H1 (cell line): ENCODE data around the gene CPT1A. TPM values are rescaled to one million over a fixed set of nuclear protein-coding genes. Genes with fewer than 3 reads are reported as not detected.

Source experiments
- CTCF ChIA-PET: fragments of 300-600 bp; sonication (Branson Sonifier 250); formaldehyde crosslinking; loops from one replicate; lab custom pipeline; 2021; ENCODE audit not compliant: partially characterized antibody; lab: Charles Lee
- POLR2A ChIA-PET: fragments of 300-600 bp; sonication (Branson Sonifier 250); formaldehyde crosslinking; loops from one replicate; lab custom pipeline; 2021; ENCODE audit warnings: inconsistent platforms; ENCODE audit not compliant: partially characterized antibody; lab: Charles Lee
- DNase-seq, 2 experiments: peaks; one replicate each; pipeline versions ENCODE4 v3.0.0 to v3.0.0-alpha.2; 2010 to 2022; ENCODE audit warnings: low spot score in 2 of 2, low read depth in 1 of 2, mixed read lengths in 1 of 2
- FAIRE-seq: peaks from 2 replicates; lab custom pipeline; 2011; peaks lifted over from hg19 to GRCh38; lab: Jason Lieb, UNC
- H2AFZ ChIP-seq: 2 replicates; pipeline ENCODE4 v1.8.1; 2012; ENCODE audit warnings: low read length, inconsistent platforms
- H2AK5ac ChIP-seq: 2 replicates; pipeline ENCODE4 v1.6.1; 2013; ENCODE audit warnings: low read depth, low read length
- H2BK120ac ChIP-seq: replicated peaks from 2 replicates; pipeline ENCODE3; 2013; ENCODE audit warnings: low read depth, low read length, inconsistent platforms
- H2BK12ac ChIP-seq: 2 replicates; pipeline ENCODE4 v1.6.1; 2013; ENCODE audit warnings: low read depth, low read length
- H2BK15ac ChIP-seq: 2 replicates; pipeline ENCODE4 v1.6.1; 2013; ENCODE audit warnings: low read length
- H2BK20ac ChIP-seq: 2 replicates; pipeline ENCODE4 v1.6.1; 2013; ENCODE audit warnings: low read length
- H2BK5ac ChIP-seq: 2 replicates; pipeline ENCODE4 v1.6.1; 2013; ENCODE audit warnings: low read depth, low read length
- H3K14ac ChIP-seq: 2 replicates; pipeline ENCODE4 v1.6.1; 2013; ENCODE audit warnings: inconsistent platforms; ENCODE audit not compliant: insufficient read length
- H3K18ac ChIP-seq: 2 replicates; pipeline ENCODE4 v1.6.1; 2013; ENCODE audit warnings: low read length; ENCODE audit errors: extremely low read depth
- H3K23ac ChIP-seq: 2 replicates; pipeline ENCODE4 v1.6.1; 2013; ENCODE audit warnings: inconsistent platforms; ENCODE audit not compliant: insufficient read length
- H3K23me2 ChIP-seq: 2 replicates; pipeline ENCODE4 v1.6.1; 2013; ENCODE audit warnings: low read depth, low read length
- H3K27ac ChIP-seq: 2 replicates; pipeline ENCODE4 v1.6.1; 2011; ENCODE audit warnings: low read depth, low read length, inconsistent platforms
- H3K27me3 ChIP-seq, 4 experiments: replicated peaks in 1 of 4; 1 replicate in 1 of 4; 2 replicates in 3 of 4; pipeline versions ENCODE4 v1.6.1 to v1.8.1; 2011 to 2013; ENCODE audit warnings: low read length in 3 of 4, mild to moderate bottlenecking in 3 of 4, inconsistent platforms in 2 of 4, mixed read lengths in 2 of 4, moderate library complexity in 1 of 4; ENCODE audit not compliant: control insufficient read depth in 3 of 4, insufficient read depth in 3 of 4; ENCODE audit errors: extremely low read depth in 1 of 4
- H3K36me3 ChIP-seq, 4 experiments: 2 replicates each; pipeline versions ENCODE4 v1.6.1 to v1.8.1; 2011 to 2013; ENCODE audit warnings: mild to moderate bottlenecking in 4 of 4, low read length in 3 of 4, moderate library complexity in 2 of 4, control low read depth in 1 of 4, inconsistent platforms in 1 of 4; ENCODE audit not compliant: insufficient read depth in 4 of 4, control insufficient read depth in 2 of 4
- H3K4ac ChIP-seq: replicated peaks from 2 replicates; pipeline ENCODE3; 2013; ENCODE audit warnings: low read length, low read depth, mixed read lengths, inconsistent platforms; ENCODE audit not compliant: insufficient read length
- H3K4me1 ChIP-seq, 4 experiments: replicated peaks in 1 of 4; 1 replicate in 1 of 4; 2 replicates in 3 of 4; pipeline versions ENCODE4 v1.6.1 to v1.8.1; 2011 to 2013; ENCODE audit warnings: low read length in 3 of 4, inconsistent platforms in 2 of 4, mixed read lengths in 1 of 4; ENCODE audit not compliant: insufficient read depth in 4 of 4, control insufficient read depth in 3 of 4
- H3K4me2 ChIP-seq, 2 experiments: 2 replicates each; pipeline versions ENCODE4 v1.6.1 to v1.8.1; 2011 to 2013; ENCODE audit warnings: low read depth in 2 of 2, low read length in 2 of 2, control low read depth in 1 of 2, inconsistent platforms in 1 of 2, mild to moderate bottlenecking in 1 of 2; ENCODE audit not compliant: insufficient read depth in 1 of 2
- H3K4me3 ChIP-seq, 4 experiments: fragments of 200-600, 300-600 bp in 1 of 4; sonication (generic), shearing (Covaris generic), sonication (Bioruptor Twin) in 1 of 4; 2 replicates each; pipeline versions ENCODE4 v1.5.1 to v1.8.1; 2011 to 2016; ENCODE audit warnings: low read length in 4 of 4, low read depth in 3 of 4, control low read depth in 2 of 4, inconsistent platforms in 2 of 4, mild to moderate bottlenecking in 2 of 4, mixed read lengths in 1 of 4, moderate library complexity in 1 of 4; ENCODE audit not compliant: insufficient read depth in 2 of 4; ENCODE audit errors: extremely low read depth in 1 of 4
- H3K56ac ChIP-seq: replicated peaks from 2 replicates; pipeline ENCODE3; 2013; ENCODE audit warnings: low read depth, mild to moderate bottlenecking, mixed read lengths, low read length, inconsistent platforms; ENCODE audit not compliant: insufficient read length
- H3K79me1 ChIP-seq: 2 replicates; pipeline ENCODE4 v1.6.1; 2013; ENCODE audit warnings: low read depth, low read length, control low read depth
- H3K79me2 ChIP-seq, 2 experiments: 2 replicates each; pipeline versions ENCODE4 v1.6.1 to v1.8.1; 2012 to 2013; ENCODE audit warnings: low read length in 2 of 2, mild to moderate bottlenecking in 2 of 2, inconsistent platforms in 1 of 2; ENCODE audit not compliant: insufficient read depth in 2 of 2, control insufficient read depth in 1 of 2
- H3K9ac ChIP-seq, 4 experiments: replicated peaks in 1 of 4; 1 replicate in 1 of 4; 2 replicates in 3 of 4; pipeline versions ENCODE4 v1.6.1 to v1.8.1; 2011 to 2013; ENCODE audit warnings: low read depth in 3 of 4, low read length in 3 of 4, control low read depth in 2 of 4, mild to moderate bottlenecking in 2 of 4, moderate library complexity in 2 of 4, inconsistent platforms in 1 of 4; ENCODE audit errors: extremely low read depth in 1 of 4
- H3K9me3 ChIP-seq, 2 experiments: 2 replicates each; pipeline versions ENCODE4 v1.6.1 to v1.8.1; 2012 to 2013; ENCODE audit warnings: mild to moderate bottlenecking in 2 of 2, moderate library complexity in 2 of 2, control low read depth in 1 of 2, inconsistent platforms in 1 of 2, low read depth in 1 of 2, low read length in 1 of 2, mixed read lengths in 1 of 2; ENCODE audit not compliant: insufficient read depth in 2 of 2
- H4K20me1 ChIP-seq, 2 experiments: replicated peaks in 1 of 2; 2 replicates each; pipeline versions ENCODE3 to v1.8.1; 2011 to 2013; ENCODE audit warnings: inconsistent platforms in 2 of 2, low read length in 2 of 2, mild to moderate bottlenecking in 1 of 2; ENCODE audit not compliant: insufficient read depth in 2 of 2, control insufficient read depth in 1 of 2
- H4K5ac ChIP-seq: 2 replicates; pipeline ENCODE4 v1.6.1; 2013; ENCODE audit warnings: low read length, low read depth, mixed read lengths, inconsistent platforms; ENCODE audit not compliant: insufficient read length
- H4K8ac ChIP-seq: 2 replicates; pipeline ENCODE4 v1.8.0; 2013; ENCODE audit warnings: mild to moderate bottlenecking, moderate library complexity, low read length, inconsistent platforms; ENCODE audit not compliant: insufficient read depth; ENCODE audit errors: extremely low read depth
- H4K91ac ChIP-seq: replicated peaks from 2 replicates; pipeline ENCODE3; 2013; ENCODE audit warnings: low read length, mixed read lengths, inconsistent platforms; ENCODE audit not compliant: insufficient read length
- CBX5 ChIP-seq: fragments of 300-800, 300-1000 bp; sonication (generic); IDR thresholded peaks from 2 replicates; pipeline ENCODE4 v1.7.1; 2016; ENCODE audit warnings: antibody characterized with exemption, low read length, low read depth
- CBX8 ChIP-seq: fragments of 300-800, 300-1000 bp; sonication (generic); IDR thresholded peaks from 2 replicates; pipeline ENCODE4 v1.7.1; 2016; ENCODE audit warnings: low read depth, low read length, borderline replicate concordance
- CTBP2 ChIP-seq: IDR thresholded peaks from 2 replicates; pipeline ENCODE4 v1.7.0; 2011; ENCODE audit warnings: borderline replicate concordance, mild to moderate bottlenecking, moderate library complexity, mixed read lengths, low read length; ENCODE audit not compliant: insufficient read depth, insufficient read length
- EGR1 ChIP-seq: IDR thresholded peaks from 2 replicates; pipeline ENCODE4 v1.6.1; 2011; ENCODE audit warnings: low read depth, low read length, borderline replicate concordance
- EP300 ChIP-seq, 2 experiments: IDR thresholded peaks; 1 replicate in 1 of 2; 2 replicates in 1 of 2; pipeline ENCODE4 v1.6.1; 2011 to 2012; ENCODE audit warnings: low read depth in 2 of 2, low read length in 2 of 2, mild to moderate bottlenecking in 2 of 2, borderline replicate concordance in 1 of 2, inconsistent platforms in 1 of 2, moderate library complexity in 1 of 2
- HDAC6 ChIP-seq: IDR thresholded peaks from one replicate; pipeline ENCODE4 v1.7.1; 2012; ENCODE audit warnings: low read depth, mild to moderate bottlenecking, inconsistent platforms, low read length, moderate library complexity
- NRF1 ChIP-seq: IDR thresholded peaks from 2 replicates; pipeline ENCODE4 v1.6.1; 2011; ENCODE audit warnings: mild to moderate bottlenecking, low read depth, low read length, improper control_type of control experiment
- PHF8 ChIP-seq: fragments of 200-600 bp; sonication (generic); conservative IDR thresholded peaks from 2 replicates; pipeline ENCODE4 v1.7.1; 2012; ENCODE audit warnings: low read depth, mild to moderate bottlenecking, inconsistent platforms, low read length, moderate library complexity
- SUZ12 ChIP-seq: fragments of 200-600 bp; sonication (generic); IDR thresholded peaks from 2 replicates; pipeline ENCODE4 v1.6.1; 2012; ENCODE audit warnings: mild to moderate bottlenecking, inconsistent platforms, low read length, moderate library complexity, mixed read lengths
- WGBS, 2 experiments: shearing (Covaris generic) in 1 of 2; methylation state at CpG; one replicate each; pipeline versions ENCODE4 v1.1.6 to v1.1.7; 2013 to 2015; ENCODE audit warnings: low lambda C conversion rate in 2 of 2, mixed read lengths in 2 of 2, inconsistent platforms in 1 of 2, low coverage in 1 of 2, missing lambda C conversion rate in 1 of 2; ENCODE audit not compliant: insufficient replicate concordance in 2 of 2, insufficient coverage in 1 of 2, insufficient read length in 1 of 2; ENCODE audit errors: extremely low coverage in 1 of 2, missing lambda C conversion rate in 1 of 2; 5-methylcytosine and 5-hydroxymethylcytosine counted together
- polyA plus RNA-seq, 7 experiments: library from polyadenylated mRNA; depleted of rRNA in 3 of 7; stranded (reverse) in 5 of 7; unstranded in 2 of 7; fragments of >200 nt in 5 of 7; fragments of 200-250 nt in 2 of 7; gene quantifications; 1 replicate in 5 of 7; 2 replicates in 1 of 7; 4 replicates in 1 of 7; pipeline versions ENCODE4 v1.2.1 to v1.2.3, GENCODE V29; 2011 to 2013; ENCODE audit warnings: missing spikeins in 2 of 7, mixed read lengths in 2 of 7
- total RNA-seq: library from RNA; stranded (reverse); fragmentation: NEBNext Ultra II Directional; extraction: Animal tissue kit (Norgen Biotek cat#: 25700); gene quantifications from 2 replicates; pipeline ENCODE4 v1.2.1, GENCODE V29; 2021

The CPT1A gene
- total and polyA plus RNA-seq, 2 of the 8 experiments (the other 6 are each of a cell fraction or from before 2014, with no cell fraction given) = 2.9 to 12.2 TPM

DNA sequence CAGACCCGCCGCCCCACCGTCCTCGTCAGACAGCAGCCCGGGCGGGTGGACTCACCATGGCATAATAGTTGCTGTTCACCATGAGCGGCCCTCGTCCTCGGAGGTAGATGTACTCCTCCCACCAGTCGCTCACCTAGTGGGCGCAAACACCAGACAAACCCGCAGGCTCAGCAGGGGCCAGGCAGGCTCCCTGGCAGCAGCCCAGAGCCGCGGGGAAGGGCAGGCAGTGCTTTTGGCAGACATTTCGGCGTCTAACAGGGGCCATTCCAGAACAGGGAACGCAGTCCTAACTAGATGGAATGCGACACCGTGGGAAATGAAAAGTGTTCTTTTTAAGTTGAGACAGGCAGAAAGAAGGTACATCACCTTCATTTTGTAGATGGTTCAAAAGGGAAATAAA, 44.9 kb downstream of the CPT1A start:
- no peak for DNase-seq
- H2BK20ac ChIP-seq = no peak overlapping the region
- WGBS, 2 experiments = 90% methylated on average over 19 of the region's 19 CpGs; no CpG with 5 or more reads in 1 of the 2 experiments
- ChIA-PET CTCF (interaction anchor here (0.8 to 8.7 kb wide), 13 partner anchors 10 to 166 kb away, joined by 3 to 63 read pairs (median 12); no protein-coding TSS in a partner anchor), POLR2A (no interaction called here)
- H2BK12ac ChIP-seq = no peak overlapping the region
- no peak overlapping the region for H3K4me3 ChIP-seq
- H3K4ac ChIP-seq = no peak overlapping the region
- H3K27me3 ChIP-seq = no peaks in the 10 kb centered on the region
- no peak overlapping the region for H3K4me2 ChIP-seq
- TF ChIP-seq HDAC6 (no peak), NRF1 (no peak), EP300 (IDR thresholded peaks at IDR 0.05; ENCODE audit: borderline replicate concordance in 1 of 2, low read depth in 2 of 2, low read length in 2 of 2) (no peak), CBX8 (no peak), EGR1 (no peak), CBX5 (no peak), CTBP2 (no peak), PHF8 (no peak), SUZ12 (no peak)
- no peak overlapping the region for H2AFZ ChIP-seq
- peaks cover 0 to 4% (median 2%) of the 10 kb centered on the region in 4 experiments; a peak in 3 of 7 replicates for H3K4me1 ChIP-seq
- no peaks in the 10 kb centered on the region for H3K79me2 ChIP-seq
- no peaks in the 10 kb centered on the region for H3K79me1 ChIP-seq
- no peak overlapping the region for H4K5ac ChIP-seq
- no peak overlapping the region for H4K8ac ChIP-seq
- no peak for FAIRE-seq
- H2BK15ac ChIP-seq = no peak overlapping the region
- H3K23ac ChIP-seq = no peak overlapping the region
- no peaks in the 10 kb centered on the region; a peak in 1 of 8 replicates for H3K36me3 ChIP-seq
- H4K91ac ChIP-seq = no peak overlapping the region
- no peaks in the 10 kb centered on the region for H3K9me3 ChIP-seq
- H3K27ac ChIP-seq = no peak overlapping the region
- no peak overlapping the region for H3K9ac ChIP-seq
- no peaks in the 10 kb centered on the region for H4K20me1 ChIP-seq
- H3K14ac ChIP-seq = no peak overlapping the region
- no peaks in the 10 kb centered on the region for H3K23me2 ChIP-seq
- no peak overlapping the region for H2BK5ac ChIP-seq
- H3K18ac ChIP-seq = no peak overlapping the region
- H2BK120ac ChIP-seq = no peak overlapping the region
- no peak overlapping the region for H3K56ac ChIP-seq
- H2AK5ac ChIP-seq = no peak overlapping the region
